ENCODE results near the gene LRWD1. TPM values are rescaled to one million over a fixed set of nuclear protein-coding genes. Genes with fewer than 3 reads are reported as not detected.

Gene LRWD1
- total and polyA plus RNA-seq, 2 of the 4 experiments (the other 2 are of a cell fraction) = 20.3 to 27.2 TPM

- no peak for TF ChIP-seq CTCF (conservative IDR thresholded peaks at IDR 0.05; ENCODE audit: low read depth, low read length)
Observed at GRCh38 chr7:102469972-102470825, 5.4 kb downstream of the LRWD1 start (continued).

GRCh38 chr7:102471791-102472125 is 7.0 kb downstream of the LRWD1 start:
- Histone ChIP-seq H3K79me1 (ENCODE audit: low read depth in 1 of 2, low read length in 2 of 2) (peaks cover 2 to 14% of the 10 kb centered on the region in 2 experiments), H3K36me3 (ENCODE audit: control insufficient read depth, insufficient read depth, low read length) (peaks cover 38% of the 10 kb centered on the region), H3K18ac (ENCODE audit: low read depth, low read length) (no peak overlapping the region), H2AFZ (replicated peaks; ENCODE audit: low read length, poor library complexity) (no peak overlapping the region), H3K4me1 (ENCODE audit: control insufficient read depth, insufficient read depth, low read length) (no peaks in the 10 kb centered on the region; the same call in 1 of the 2 replicates), H3K4ac (ENCODE audit: low read depth, low read length) (no peak overlapping the region), H2AK5ac (ENCODE audit: low read depth, low read length) (no peak overlapping the region), H4K8ac (ENCODE audit: low read depth in 2 of 2, low read length in 2 of 2) (no peak overlapping the region), H2BK120ac (ENCODE audit: low read depth, low read length) (no peak overlapping the region), H2BK15ac (ENCODE audit: low read depth, low read length) (no peak overlapping the region), H3K4me2 (ENCODE audit: low read depth, low read length) (no peak overlapping the region), H3K27me3 (ENCODE audit: control insufficient read depth, insufficient read depth, low read length) (no peaks in the 10 kb centered on the region), H3K9ac (ENCODE audit: low read depth, low read length) (no peak overlapping the region), H4K5ac (ENCODE audit: low read depth, low read length) (no peak overlapping the region), H4K91ac (ENCODE audit: insufficient read depth, low read depth, low read length) (no peak overlapping the region), H2BK5ac (ENCODE audit: low read depth, low read length, poor library complexity, severe bottlenecking) (no peak overlapping the region), H2BK20ac (ENCODE audit: low read depth, low read length) (no peak overlapping the region), H3K27ac (ENCODE audit: insufficient read depth, low read length) (no peak overlapping the region), H3K4me3 (ENCODE audit: insufficient read depth, low read depth, low read length) (no peak overlapping the region), H3K23ac (ENCODE audit: low read depth, low read length) (no peak overlapping the region), H3K14ac (replicated peaks; ENCODE audit: low read depth, low read length) (no peak overlapping the region), H3K9me1 (ENCODE audit: insufficient read depth, low read length) (0 out of 2 replicates have a peak, but pooled peaks cover 2% of the 10 kb centered on the region), H3K9me3 (ENCODE audit: control insufficient read depth, insufficient read depth, low read length) (no peaks in the 10 kb centered on the region), H3K56ac (ENCODE audit: extremely low read depth, insufficient read depth, low read length) (no peak overlapping the region), H2AK9ac (replicated peaks; ENCODE audit: low read depth, low read length, poor library complexity) (no peak overlapping the region), H4K20me1 (ENCODE audit: insufficient read depth, low read length) (peaks cover 5% of the 10 kb centered on the region; the same call in 1 of the 2 replicates)
- no peak for DNase-seq
- dilution Hi-C loops (cut with HindIII; ENCODE audit: low sequenced_read_pairs, unreplicated experiment) (no loop called here), intact Hi-C loops (cut with micrococcal nuclease) (no loop called here), in situ Hi-C loops (cut with MboI; ENCODE audit: low sequenced_read_pairs) (no loop called here)
- POLR2A ChIA-PET (ENCODE audit: unreplicated experiment) = no interaction called here
- CTCF ChIA-PET = no interaction called here
- no TSS peak for BruUV-seq (replicated peaks)
- TF ChIP-seq RCOR1 (IDR thresholded peaks at IDR 0.05; ENCODE audit: insufficient replicate concordance, low read length) (no peak), CEBPB (IDR thresholded peaks at IDR 0.05; ENCODE audit: low read depth, low read length) (no peak)
- WGBS, 2 experiments (ENCODE audit: extremely low coverage in 2 of 2, insufficient read length in 1 of 2) = 100% methylated on average over 1 of the region's 6 CpGs; no CpG with 5 or more reads in 1 of the 2 experiments
- ATAC-seq (ENCODE audit: low read depth) = no peak

Measured in IMR-90 (cell line).